ENCODE measurements around the gene CFAP65. TPM values are rescaled to one million over a fixed set of nuclear protein-coding genes. Genes with fewer than 3 reads are reported as not detected.

The CFAP65 gene
- not detected in 2 replicates for total RNA-seq
- long read RNA-seq = 0 reads

GRCh38 chr2:219041252-219041651 lies at the start of gene CFAP65:
TSS of gene CFAP65 (minus strand) at chr2:219041516. CDS start at chr2:219039048, 2,468 bp downstream.
- H3K9me3 Mint-ChIP-seq (ENCODE audit: unreplicated experiment) = no peaks in the 10 kb centered on the region
- no peak for TF ChIP-seq CTCF (IDR thresholded peaks at IDR 0.05)
- peaks cover 5% of the 10 kb centered on the region for H3K4me1 Mint-ChIP-seq (ENCODE audit: unreplicated experiment)
- H3K4me3 Mint-ChIP-seq (ENCODE audit: unreplicated experiment) = peak within 1 kb of the TSS; percentile 68
- H3K36me3 Mint-ChIP-seq (ENCODE audit: unreplicated experiment) = no peaks in the 10 kb centered on the region
- no peak for DNase-seq (ENCODE audit: extremely low spot score, unreplicated experiment)
- H3K27ac Mint-ChIP-seq (ENCODE audit: unreplicated experiment) = no peak within 1 kb of the TSS
- H3K27me3 Mint-ChIP-seq (ENCODE audit: unreplicated experiment) = peaks cover 61% of the 10 kb centered on the region

GRCh38 chr2:219090436-219091299 lies 49.4 kb upstream of the CFAP65 start:
- Mint-ChIP-seq H3K27ac (ENCODE audit: unreplicated experiment) (no peak overlapping the region), H3K9me3 (ENCODE audit: unreplicated experiment) (no peaks in the 10 kb centered on the region), H3K27me3 (ENCODE audit: unreplicated experiment) (no peaks in the 10 kb centered on the region), H3K4me3 (ENCODE audit: unreplicated experiment) (no peak overlapping the region), H3K36me3 (ENCODE audit: unreplicated experiment) (peaks cover 6% of the 10 kb centered on the region), H3K4me1 (ENCODE audit: unreplicated experiment) (no peaks in the 10 kb centered on the region)
- DNase-seq (ENCODE audit: extremely low spot score, unreplicated experiment) = no peak
- no peak for TF ChIP-seq CTCF (IDR thresholded peaks at IDR 0.05)

- DNase-seq (ENCODE audit: extremely low spot score, unreplicated experiment) = no peak
- TF ChIP-seq CTCF (IDR thresholded peaks at IDR 0.05) = no peak
- no peaks in the 10 kb centered on the region for H3K27me3 Mint-ChIP-seq (ENCODE audit: unreplicated experiment)
- no peaks in the 10 kb centered on the region for H3K4me1 Mint-ChIP-seq (ENCODE audit: unreplicated experiment)
- H3K4me3 Mint-ChIP-seq (ENCODE audit: unreplicated experiment) = no peak overlapping the region
- peaks cover 6% of the 10 kb centered on the region for H3K36me3 Mint-ChIP-seq (ENCODE audit: unreplicated experiment)
- H3K9me3 Mint-ChIP-seq (ENCODE audit: unreplicated experiment) = no peaks in the 10 kb centered on the region
- no peak overlapping the region for H3K27ac Mint-ChIP-seq (ENCODE audit: unreplicated experiment)
Measured at GRCh38 chr2:219089330-219089729, 48.0 kb upstream of the CFAP65 start.

GRCh38 chr2:219087848-219088247 lies 46.5 kb upstream of the CFAP65 start:
- Mint-ChIP-seq H3K4me1 (ENCODE audit: unreplicated experiment) (no peaks in the 10 kb centered on the region), H3K9me3 (ENCODE audit: unreplicated experiment) (no peaks in the 10 kb centered on the region), H3K27me3 (ENCODE audit: unreplicated experiment) (no peaks in the 10 kb centered on the region), H3K27ac (ENCODE audit: unreplicated experiment) (no peak overlapping the region), H3K4me3 (ENCODE audit: unreplicated experiment) (no peak overlapping the region), H3K36me3 (ENCODE audit: unreplicated experiment) (peaks cover 6% of the 10 kb centered on the region)
- DNase-seq (ENCODE audit: extremely low spot score, unreplicated experiment) = no peak
- no peak for TF ChIP-seq CTCF (IDR thresholded peaks at IDR 0.05)

GRCh38 chr2:219087361-219087760 lies 46.0 kb upstream of the CFAP65 start:
- Mint-ChIP-seq H3K27ac (ENCODE audit: unreplicated experiment) (no peak overlapping the region), H3K36me3 (ENCODE audit: unreplicated experiment) (peaks cover 6% of the 10 kb centered on the region), H3K27me3 (ENCODE audit: unreplicated experiment) (no peaks in the 10 kb centered on the region), H3K4me3 (ENCODE audit: unreplicated experiment) (no peak overlapping the region), H3K9me3 (ENCODE audit: unreplicated experiment) (no peaks in the 10 kb centered on the region), H3K4me1 (ENCODE audit: unreplicated experiment) (no peaks in the 10 kb centered on the region)
- DNase-seq (ENCODE audit: extremely low spot score, unreplicated experiment) = no peak
- TF ChIP-seq CTCF (IDR thresholded peaks at IDR 0.05) = no peak
